Activated effector memory CD4-positive, alpha-beta T cell treated with anti-CD3 and anti-CD28 coated beads, Interleukin-2, amount 50 U/mL, for 16 hours (primary cell): ENCODE results near the gene SENP8.
A peak's percentile ranks its signal among the peaks of the same experiment; 100 is the strongest.
"Not testable (repeated sequence)": the region's sequence is repeated elsewhere in the genome, so short reads cannot be mapped to it uniquely, and the experiment has no call there.

Experiments
- DNase-seq: peaks from one replicate; pipeline ENCODE4 v3.0.0-alpha.2; 2020

SENP8 gene

GRCh38 chr15:72118017-72118978, at the start of gene SENP8, which contains the start of gene MYO9A:
TSS of gene SENP8 (plus strand) at chr15:72118403. CDS start at chr15:72139624, 21,221 bp downstream.
TSS of gene MYO9A (minus strand) at chr15:72118150. CDS start at chr15:72046563, 71,587 bp downstream.
- peak; percentile 99 for DNase-seq

GRCh38 chr15:72068856-72069255, 49.3 kb upstream of the SENP8 start:
- no peak for DNase-seq

GRCh38 chr15:72070817-72071447, 47.3 kb upstream of the SENP8 start:
- no peak for DNase-seq

GRCh38 chr15:72071448-72071825, 46.8 kb upstream of the SENP8 start:
- not testable (repeated sequence) for DNase-seq

GRCh38 chr15:72074335-72075060, 43.7 kb upstream of the SENP8 start:
- no peak for DNase-seq

- DNase-seq, result no peak
Observed at GRCh38 chr15:72077950-72078349, 40.3 kb upstream of the SENP8 start.

- no peak for DNase-seq
Observed at GRCh38 chr15:72078887-72079286, 39.3 kb upstream of the SENP8 start.

- DNase-seq, result no peak
Observed at GRCh38 chr15:72082176-72082575, 36.0 kb upstream of the SENP8 start.

- DNase-seq, result no peak
Observed at GRCh38 chr15:72086010-72086697, 32.0 kb upstream of the SENP8 start.

GRCh38 chr15:72086920-72087648, 31.1 kb upstream of the SENP8 start:
- no peak for DNase-seq

GRCh38 chr15:72092006-72092405, 26.2 kb upstream of the SENP8 start:
- DNase-seq, result no peak

GRCh38 chr15:72092691-72093090, 25.5 kb upstream of the SENP8 start:
- no peak for DNase-seq

- DNase-seq, result no peak
Observed at GRCh38 chr15:72096796-72097195, 21.4 kb upstream of the SENP8 start.

- no peak for DNase-seq
Observed at GRCh38 chr15:72098040-72098439, 20.2 kb upstream of the SENP8 start.

- no peak for DNase-seq
Observed at GRCh38 chr15:72099155-72099554, 19.0 kb upstream of the SENP8 start.

- not testable (repeated sequence) for DNase-seq
Observed at GRCh38 chr15:72100551-72100950, 17.7 kb upstream of the SENP8 start.

GRCh38 chr15:72105111-72105510, 13.1 kb upstream of the SENP8 start:
- DNase-seq, result no peak

- no peak for DNase-seq
Observed at GRCh38 chr15:72106068-72106467, 12.1 kb upstream of the SENP8 start.

GRCh38 chr15:72110355-72110754, 7.8 kb upstream of the SENP8 start:
- no peak for DNase-seq

- no peak for DNase-seq
Observed at GRCh38 chr15:72112116-72112515, 6.1 kb upstream of the SENP8 start.

- DNase-seq, result no peak
Observed at GRCh38 chr15:72112805-72113204, 5.4 kb upstream of the SENP8 start.
